OCI-LY7 (cell line): ENCODE measurements around the gene TFB1M.
"Not testable (repeated sequence)": the region's sequence is repeated elsewhere in the genome, so short reads cannot be mapped to it uniquely, and the experiment has no call there.

Source experiments
- EZH2phosphoT487 ChIP-seq: fragments of 200-600 bp; sonication (generic); IDR thresholded peaks from 2 replicates; pipeline ENCODE4 v1.6.1; 2018; ENCODE audit warnings: low read depth, borderline replicate concordance, mild to moderate bottlenecking, mixed run types, antibody characterized with exemption, low read length, moderate library complexity, mixed read lengths
- TF ChIP-seq, protein P1 (sequence below): fragments of 200-600 bp; sonication (generic); conservative IDR thresholded peaks from 2 replicates; pipeline ENCODE4 v1.5.1; 2014; ENCODE audit warnings: mild to moderate bottlenecking, antibody characterized with exemption, low read length, moderate library complexity, mixed read lengths

- TF ChIP-seq, protein P1, sequence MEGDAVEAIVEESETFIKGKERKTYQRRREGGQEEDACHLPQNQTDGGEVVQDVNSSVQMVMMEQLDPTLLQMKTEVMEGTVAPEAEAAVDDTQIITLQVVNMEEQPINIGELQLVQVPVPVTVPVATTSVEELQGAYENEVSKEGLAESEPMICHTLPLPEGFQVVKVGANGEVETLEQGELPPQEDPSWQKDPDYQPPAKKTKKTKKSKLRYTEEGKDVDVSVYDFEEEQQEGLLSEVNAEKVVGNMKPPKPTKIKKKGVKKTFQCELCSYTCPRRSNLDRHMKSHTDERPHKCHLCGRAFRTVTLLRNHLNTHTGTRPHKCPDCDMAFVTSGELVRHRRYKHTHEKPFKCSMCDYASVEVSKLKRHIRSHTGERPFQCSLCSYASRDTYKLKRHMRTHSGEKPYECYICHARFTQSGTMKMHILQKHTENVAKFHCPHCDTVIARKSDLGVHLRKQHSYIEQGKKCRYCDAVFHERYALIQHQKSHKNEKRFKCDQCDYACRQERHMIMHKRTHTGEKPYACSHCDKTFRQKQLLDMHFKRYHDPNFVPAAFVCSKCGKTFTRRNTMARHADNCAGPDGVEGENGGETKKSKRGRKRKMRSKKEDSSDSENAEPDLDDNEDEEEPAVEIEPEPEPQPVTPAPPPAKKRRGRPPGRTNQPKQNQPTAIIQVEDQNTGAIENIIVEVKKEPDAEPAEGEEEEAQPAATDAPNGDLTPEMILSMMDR: not testable (repeated sequence)
- not testable (repeated sequence) for TF ChIP-seq EZH2phosphoT487
These were observed 25.6 kb upstream of the TFB1M start for GRCh38 chr6:155339929-155340328.
